Pancreas (tissue), 10 donors: ENCODE measurements around the gene LRRC49. TPM values are rescaled to one million over a fixed set of nuclear protein-coding genes. Genes with fewer than 3 reads are reported as not detected.

Source experiments
- ATAC-seq, 4 donors: fragments of 200-7000 bp; cut with Tn5 transposase; one replicate each; pipeline versions ENCODE4 v1.8.0 to v1.9.1; 2020; ENCODE audit warnings: mild to moderate bottlenecking in 4 of 4, moderate library complexity in 4 of 4
- DNase-seq, 6 donors: peaks; one replicate each; pipeline ENCODE4 v3.0.0-alpha.2; 2020
- FAIRE-seq: peaks from 2 replicates; lab custom pipeline; 2012; peaks lifted over from hg19 to GRCh38; lab: Jason Lieb, UNC
- H3K27ac ChIP-seq, 4 donors: fragments of 200-600 bp; sonication (generic); 1 replicate in 3 of 4; 2 replicates in 1 of 4; pipeline versions ENCODE4 v1.5.0 to v1.8.0; 2020
- H3K27me3 ChIP-seq, 4 donors: fragments of 200-600 bp; one replicate each; pipeline ENCODE4 v1.8.0; 2021
- H3K36me3 ChIP-seq, 3 donors: fragments of 200-600 bp; sonication (generic) in 1 of 3; one replicate each; pipeline versions ENCODE4 v1.5.0 to v1.8.0; 2020 to 2021
- H3K4me1 ChIP-seq, 3 donors: fragments of 200-600 bp; one replicate each; pipeline ENCODE4 v1.8.0; 2021
- H3K4me3 ChIP-seq, 4 donors: fragments of 200-600 bp; sonication (generic) in 2 of 4; one replicate each; pipeline versions ENCODE4 v1.5.0 to v1.8.0; 2020 to 2021
- H3K9me3 ChIP-seq, 4 donors: fragments of 200-600 bp; one replicate each; pipeline ENCODE4 v1.8.0; 2021
- CTCF ChIP-seq, 4 donors: fragments of 200-600 bp; sonication (generic) in 3 of 4; IDR thresholded peaks; one replicate each; pipeline versions ENCODE4 v1.5.0 to v1.8.0; 2021; ENCODE audit warnings: antibody characterized with exemption in 4 of 4
- WGBS, 2 donors: extraction: QIAGEN DNeasy Blood & Tissue Kit; methylation state at CpG; one replicate each; pipeline ENCODE4 v1.1.7; 2013; 5-methylcytosine and 5-hydroxymethylcytosine counted together
- intact Hi-C, 3 donors: fragments of 100-400 bp; cut with DNase I; formaldehyde crosslinking; loops; one replicate each; pipeline versions ENCODE4 v1.11.1 to v1.14.2; 2022
- polyA plus RNA-seq, 2 donors: library from polyadenylated mRNA; stranded (reverse); fragments of 200-250 nt; gene quantifications; one replicate each; pipeline ENCODE4 v1.2.3, GENCODE V29; 2013
- total RNA-seq, 6 donors: library from RNA; stranded (reverse); fragmentation: NEBNext Ultra II Directional in 4 of 6; extraction: Animal tissue kit (Norgen Biotek cat#: 25700) in 4 of 6; gene quantifications; one replicate each; pipeline versions ENCODE4 v1.2.1 to v1.2.4, GENCODE V29; 2021 to 2023
- donor health status: healthy with polysubstance abuse.
- donor health status: DM: no; HTN: no; CAD: no; lungs with moderate emphysema.
- donor health status: DM: no; HTN: no; CAD: no.
- donor health status: control.
- donor health status: control.
- donor health status: Bipolar disorder and iron deficiency.
- donor health status: DM: yes; HTN: yes; CAD: no.
- donor health status: DM: no; HTN: no; CAD: no.
- donor health status: DM: no; HTN: no; CAD: no.
- donor health status: DM: yes; HTN: yes; CAD: no.

The LRRC49 gene
- total and polyA plus RNA-seq, 8 donors, result 1.7 to 6.4 (median 4.0) TPM

- no peaks in the 10 kb centered on the region for H3K4me1 ChIP-seq
- FAIRE-seq, result no peak
- no peak for TF ChIP-seq CTCF (IDR thresholded peaks at IDR 0.05)
Measured at GRCh38 chr15:70954171-70954570, 61.5 kb downstream of the LRRC49 start.

GRCh38 chr15:70954733-70955132, 62.1 kb downstream of the LRRC49 start:
- intact Hi-C loops, result no loop called here

More at GRCh38 chr15:70954171-70954570, 61.5 kb downstream of the LRRC49 start:
- no peak overlapping the region for H3K27ac ChIP-seq
- intact Hi-C loops, result no loop called here
- H3K27me3 ChIP-seq, result peaks cover 0 to 3% (median 0%) of the 10 kb centered on the region in 4 donors
- 71 to 100% methylated on average over 1 of the region's 1 CpG for WGBS, 2 donors
- peaks cover 0 to 6% (median 0%) of the 10 kb centered on the region in 4 donors for H3K9me3 ChIP-seq
- H3K4me3 ChIP-seq, result no peak overlapping the region
- no peak for DNase-seq
- ATAC-seq, result no peak
- no peaks in the 10 kb centered on the region for H3K36me3 ChIP-seq

GRCh38 chr15:70955151-70955550, 62.5 kb downstream of the LRRC49 start:
- no peak for TF ChIP-seq CTCF (IDR thresholded peaks at IDR 0.05)
- no peak for ATAC-seq
- Histone ChIP-seq H3K9me3 (peaks cover 0 to 6% (median 0%) of the 10 kb centered on the region in 4 donors), H3K4me3 (no peak overlapping the region), H3K4me1 (no peaks in the 10 kb centered on the region), H3K27ac (no peak overlapping the region), H3K27me3 (peaks cover 0 to 3% (median 0%) of the 10 kb centered on the region in 4 donors), H3K36me3 (no peaks in the 10 kb centered on the region)
- intact Hi-C loops, result no loop called here
- DNase-seq, result no peak
- FAIRE-seq, result no peak

More at GRCh38 chr15:70954733-70955132, 62.1 kb downstream of the LRRC49 start:
- Histone ChIP-seq H3K36me3 (no peaks in the 10 kb centered on the region), H3K27me3 (peaks cover 0 to 3% (median 0%) of the 10 kb centered on the region in 4 donors), H3K4me1 (no peaks in the 10 kb centered on the region), H3K27ac (no peak overlapping the region), H3K9me3 (peaks cover 0 to 6% (median 0%) of the 10 kb centered on the region in 4 donors), H3K4me3 (no peak overlapping the region)
- no peak for FAIRE-seq
- 73 to 86% methylated on average over 6 of the region's 6 CpGs for WGBS, 2 donors
- DNase-seq, result peak in 1 of 6 donors; percentile 36
- TF ChIP-seq CTCF (IDR thresholded peaks at IDR 0.05), result no peak
- ATAC-seq, result no peak

GRCh38 chr15:70956201-70956995, 63.8 kb downstream of the LRRC49 start:
- no peaks in the 10 kb centered on the region for H3K36me3 ChIP-seq
- DNase-seq (no peak), ATAC-seq (no peak), FAIRE-seq (no peak)
- intact Hi-C loops, result no loop called here
- no peaks in the 10 kb centered on the region for H3K9me3 ChIP-seq
- no peak for TF ChIP-seq CTCF (IDR thresholded peaks at IDR 0.05)
- H3K4me3 ChIP-seq, result no peak overlapping the region
- peaks cover 0 to 3% (median 0%) of the 10 kb centered on the region in 4 donors for H3K27me3 ChIP-seq
- H3K27ac ChIP-seq, result no peak overlapping the region
- WGBS, 2 donors, result 73 to 90% methylated on average over 3 of the region's 3 CpGs
- no peaks in the 10 kb centered on the region for H3K4me1 ChIP-seq

GRCh38 chr15:70962084-70962483, 69.5 kb downstream of the LRRC49 start:
- intact Hi-C loops, result no loop called here
- Histone ChIP-seq H3K9me3 (no peaks in the 10 kb centered on the region), H3K27ac (no peak overlapping the region), H3K27me3 (no peaks in the 10 kb centered on the region), H3K36me3 (no peaks in the 10 kb centered on the region), H3K4me3 (no peak overlapping the region), H3K4me1 (no peaks in the 10 kb centered on the region)
- ATAC-seq, result no peak
- DNase-seq, result no peak
- FAIRE-seq, result no peak
- no peak for TF ChIP-seq CTCF (IDR thresholded peaks at IDR 0.05)
